ENCODE data around the gene TAAR1.
"Not testable (repeated sequence)": the region's sequence is repeated elsewhere in the genome, so short reads cannot be mapped to it uniquely, and the experiment has no call there.

TAAR1 gene

GRCh38 chr6:132693478-132693877 is 34.5 kb upstream of the TAAR1 start:
- no peak overlapping the region for H3K4me3 ChIP-seq (ENCODE audit: low read depth, low read length)
- peak; percentile 94 for DNase-seq (ENCODE audit: low read depth)
- no peak for TF ChIP-seq CTCF (IDR thresholded peaks at IDR 0.05; ENCODE audit: control insufficient read depth, extremely low read depth, insufficient read depth)

- no peak for DNase-seq (ENCODE audit: low read depth)
- no peak overlapping the region for H3K4me3 ChIP-seq (ENCODE audit: low read depth, low read length)
- no peak for TF ChIP-seq CTCF (IDR thresholded peaks at IDR 0.05; ENCODE audit: control insufficient read depth, extremely low read depth, insufficient read depth)
Measured at GRCh38 chr6:132690678-132691077, 31.7 kb upstream of the TAAR1 start.

GRCh38 chr6:132687306-132687705 is 28.3 kb upstream of the TAAR1 start:
- no peak for DNase-seq (ENCODE audit: low read depth)
- no peak overlapping the region for H3K4me3 ChIP-seq (ENCODE audit: low read depth, low read length)

GRCh38 chr6:132686531-132686930 is 27.5 kb upstream of the TAAR1 start:
- TF ChIP-seq CTCF (IDR thresholded peaks at IDR 0.05; ENCODE audit: control insufficient read depth, extremely low read depth, insufficient read depth), result no peak
- DNase-seq (ENCODE audit: low read depth), result no peak
- H3K4me3 ChIP-seq (ENCODE audit: low read depth, low read length), result no peak overlapping the region

More at GRCh38 chr6:132687306-132687705, 28.3 kb upstream of the TAAR1 start:
- no peak for TF ChIP-seq CTCF (IDR thresholded peaks at IDR 0.05; ENCODE audit: control insufficient read depth, extremely low read depth, insufficient read depth)

- no peak for DNase-seq (ENCODE audit: low read depth)
- no peak overlapping the region for H3K4me3 ChIP-seq (ENCODE audit: low read depth, low read length)
- TF ChIP-seq CTCF (IDR thresholded peaks at IDR 0.05; ENCODE audit: control insufficient read depth, extremely low read depth, insufficient read depth), result no peak
Measured at GRCh38 chr6:132685009-132685408, 26.0 kb upstream of the TAAR1 start.

GRCh38 chr6:132684272-132684671 is 25.3 kb upstream of the TAAR1 start:
- no peak for TF ChIP-seq CTCF (IDR thresholded peaks at IDR 0.05; ENCODE audit: control insufficient read depth, extremely low read depth, insufficient read depth)
- no peak for DNase-seq (ENCODE audit: low read depth)
- no peak overlapping the region for H3K4me3 ChIP-seq (ENCODE audit: low read depth, low read length)

GRCh38 chr6:132683543-132683942 is 24.6 kb upstream of the TAAR1 start:
- no peak for DNase-seq (ENCODE audit: low read depth)
- H3K4me3 ChIP-seq (ENCODE audit: low read depth, low read length), result no peak overlapping the region
- no peak for TF ChIP-seq CTCF (IDR thresholded peaks at IDR 0.05; ENCODE audit: control insufficient read depth, extremely low read depth, insufficient read depth)

- not testable (repeated sequence) for DNase-seq (ENCODE audit: low read depth); H3K4me3 ChIP-seq (ENCODE audit: low read depth, low read length)
Measured at GRCh38 chr6:132679094-132679493, 20.1 kb upstream of the TAAR1 start.
